GM19438 (cell line): Measurements from ENCODE around the gene LSM12.
"Not testable (repeated sequence)": the region's sequence is repeated elsewhere in the genome, so short reads cannot be mapped to it uniquely, and the experiment has no call there.

ENCODE experiments used
- ATAC-seq: cut with Tn5 transposase; IDR thresholded peaks from one replicate; pipeline ENCODE4 v1.9.1; 2021; ENCODE audit warnings: low read depth; ENCODE audit not compliant: unreplicated experiment

The LSM12 gene

GRCh38 chr17:44066204-44066930 lies at the start of gene LSM12:
Gene LSM12, minus strand, starts transcription at chr17:44066671. Its CDS starts 84 bp downstream, at chr17:44066587.
- ATAC-seq, result peak; percentile 53

GRCh38 chr17:44115585-44116415 lies 49.3 kb upstream of the LSM12 start:
- no peak for ATAC-seq

GRCh38 chr17:44113868-44114840 lies 47.7 kb upstream of the LSM12 start:
- no peak for ATAC-seq

- ATAC-seq, result no peak
Observed at GRCh38 chr17:44113382-44113781, 46.9 kb upstream of the LSM12 start.

GRCh38 chr17:44112284-44113280 lies 46.1 kb upstream of the LSM12 start:
- no peak for ATAC-seq

- ATAC-seq, result no peak
Observed at GRCh38 chr17:44111777-44112176, 45.3 kb upstream of the LSM12 start.

- ATAC-seq, result no peak
Observed at GRCh38 chr17:44110823-44111633, 44.6 kb upstream of the LSM12 start.

GRCh38 chr17:44110011-44110686 lies 43.7 kb upstream of the LSM12 start:
- ATAC-seq, result no peak

GRCh38 chr17:44109312-44109630 lies 42.8 kb upstream of the LSM12 start:
- no peak for ATAC-seq

GRCh38 chr17:44108440-44109311 lies 42.2 kb upstream of the LSM12 start:
- ATAC-seq, result no peak

GRCh38 chr17:44106801-44107200 lies 40.3 kb upstream of the LSM12 start:
- ATAC-seq, result no peak

- no peak for ATAC-seq
Observed at GRCh38 chr17:44105941-44106340, 39.5 kb upstream of the LSM12 start.

- no peak for ATAC-seq
Observed at GRCh38 chr17:44105483-44105882, 39.0 kb upstream of the LSM12 start.

GRCh38 chr17:44102849-44103622 lies 36.6 kb upstream of the LSM12 start:
- ATAC-seq, result no peak

- not testable (repeated sequence) for ATAC-seq
Observed at GRCh38 chr17:44101858-44102257, 35.4 kb upstream of the LSM12 start.

- ATAC-seq, result no peak
Observed at GRCh38 chr17:44097110-44097958, 30.9 kb upstream of the LSM12 start.
